ENCODE results near the gene UQCC5. TPM values are rescaled to one million over a fixed set of nuclear protein-coding genes. Genes with fewer than 3 reads are reported as not detected.

UQCC5 gene
- total RNA-seq, 2 donors from 2014 or later = 9.0 to 11.3 TPM

- peak; percentile 28 for DNase-seq
- no peak overlapping the region for H3K27ac ChIP-seq
- TF ChIP-seq, protein P1, sequence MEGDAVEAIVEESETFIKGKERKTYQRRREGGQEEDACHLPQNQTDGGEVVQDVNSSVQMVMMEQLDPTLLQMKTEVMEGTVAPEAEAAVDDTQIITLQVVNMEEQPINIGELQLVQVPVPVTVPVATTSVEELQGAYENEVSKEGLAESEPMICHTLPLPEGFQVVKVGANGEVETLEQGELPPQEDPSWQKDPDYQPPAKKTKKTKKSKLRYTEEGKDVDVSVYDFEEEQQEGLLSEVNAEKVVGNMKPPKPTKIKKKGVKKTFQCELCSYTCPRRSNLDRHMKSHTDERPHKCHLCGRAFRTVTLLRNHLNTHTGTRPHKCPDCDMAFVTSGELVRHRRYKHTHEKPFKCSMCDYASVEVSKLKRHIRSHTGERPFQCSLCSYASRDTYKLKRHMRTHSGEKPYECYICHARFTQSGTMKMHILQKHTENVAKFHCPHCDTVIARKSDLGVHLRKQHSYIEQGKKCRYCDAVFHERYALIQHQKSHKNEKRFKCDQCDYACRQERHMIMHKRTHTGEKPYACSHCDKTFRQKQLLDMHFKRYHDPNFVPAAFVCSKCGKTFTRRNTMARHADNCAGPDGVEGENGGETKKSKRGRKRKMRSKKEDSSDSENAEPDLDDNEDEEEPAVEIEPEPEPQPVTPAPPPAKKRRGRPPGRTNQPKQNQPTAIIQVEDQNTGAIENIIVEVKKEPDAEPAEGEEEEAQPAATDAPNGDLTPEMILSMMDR (IDR thresholded peaks at IDR 0.05) = no peak
- no peaks in the 10 kb centered on the region for H3K36me3 ChIP-seq
- peak overlapping the region; percentile 52 to 58 for H3K9ac ChIP-seq (ENCODE audit: low read depth in 2 of 2, low read length in 2 of 2)
- intact Hi-C loops (cut with DNase I) = no loop called here
- no peaks in the 10 kb centered on the region for H3K27me3 ChIP-seq
- no peaks in the 10 kb centered on the region for H3K9me3 ChIP-seq
- peaks cover 17% of the 10 kb centered on the region for H3K4me1 ChIP-seq
- H3K4me3 ChIP-seq = peak overlapping the region; percentile 56
Observed at GRCh38 chr3:52532838-52533622, 3.4 kb upstream of the UQCC5 start.

DNA sequence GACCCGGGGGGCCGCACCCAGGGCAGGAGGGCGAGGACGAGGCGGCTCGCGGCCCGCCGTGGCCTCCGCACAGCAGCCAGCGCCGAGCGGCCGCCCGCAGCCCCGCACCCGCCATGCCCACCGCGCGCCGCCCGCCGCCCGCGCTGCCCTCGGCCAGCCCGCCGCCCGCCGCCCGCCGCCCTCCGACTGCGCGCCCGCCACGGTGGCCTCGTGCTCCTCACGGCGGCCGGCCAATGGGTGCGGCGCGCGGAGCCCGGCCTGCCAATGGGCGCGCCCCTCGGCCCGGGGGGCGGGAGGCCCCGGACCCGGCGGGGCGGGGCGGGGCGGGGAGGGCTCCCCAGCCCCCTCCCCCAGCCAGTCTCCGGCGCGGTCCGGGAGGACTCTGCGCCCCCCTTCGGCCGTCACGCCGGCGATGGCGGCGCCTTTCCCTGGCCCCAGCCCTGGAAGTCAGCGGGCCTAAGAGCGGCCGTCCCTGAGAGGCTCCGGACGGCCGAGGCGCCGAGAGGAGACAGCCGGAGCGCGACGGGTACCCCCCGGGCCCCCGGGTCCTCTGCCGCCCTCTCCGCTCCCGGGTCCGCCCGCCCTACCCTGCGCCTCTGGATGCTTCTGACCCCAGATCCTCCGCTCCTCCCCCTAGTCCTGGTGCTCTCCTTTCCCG, 2.7 kb upstream of the UQCC5 start, which contains the start of gene NT5DC2:
TSS of gene NT5DC2 (minus strand) at position 235 of the 658 bp plus-strand sequence. CDS start at position 115, 120 bp downstream.
- TF ChIP-seq, protein P1 (IDR thresholded peaks at IDR 0.05) = no peak
- intact Hi-C loops (cut with DNase I) = no loop called here
- Histone ChIP-seq H3K4me1 (peaks cover 17% of the 10 kb centered on the region), H3K27ac (peak within 1 kb of the TSS; percentile 17), H3K4me3 (peak within 1 kb of the TSS; percentile 56), H3K9ac (ENCODE audit: low read depth in 2 of 2, low read length in 2 of 2) (peak within 1 kb of the TSS; percentile 52 to 67), H3K9me3 (no peaks in the 10 kb centered on the region), H3K36me3 (no peaks in the 10 kb centered on the region), H3K27me3 (no peaks in the 10 kb centered on the region)
- peak; percentile 66 for DNase-seq

GRCh38 chr3:52534281-52535183, 1.9 kb upstream of the UQCC5 start:
- no peaks in the 10 kb centered on the region for H3K27me3 ChIP-seq
- H3K4me1 ChIP-seq = peaks cover 17% of the 10 kb centered on the region
- H3K4me3 ChIP-seq = peak overlapping the region; percentile 53
- intact Hi-C loops (cut with DNase I) = no loop called here
- DNase-seq = peak; percentile 28
- H3K9me3 ChIP-seq = no peaks in the 10 kb centered on the region
- no peaks in the 10 kb centered on the region for H3K36me3 ChIP-seq
- H3K27ac ChIP-seq = peak overlapping the region; percentile 17
- TF ChIP-seq, protein P1 (IDR thresholded peaks at IDR 0.05) = no peak
- peak overlapping the region in 1 of 2 donors; percentile 67 for H3K9ac ChIP-seq (ENCODE audit: low read depth in 2 of 2, low read length in 2 of 2)

GRCh38 chr3:52535411-52536111, 844 bp upstream of the UQCC5 start:
- Histone ChIP-seq H3K36me3 (no peaks in the 10 kb centered on the region), H3K27me3 (no peaks in the 10 kb centered on the region), H3K4me3 (peak overlapping the region; percentile 75), H3K4me1 (peaks cover 17% of the 10 kb centered on the region), H3K9ac (ENCODE audit: low read depth in 2 of 2, low read length in 2 of 2) (peak overlapping the region in 1 of 2 donors; percentile 38), H3K9me3 (no peaks in the 10 kb centered on the region), H3K27ac (no peak overlapping the region)
- intact Hi-C loops (cut with DNase I) = no loop called here
- DNase-seq = peak; percentile 26
- TF ChIP-seq, protein P1 (IDR thresholded peaks at IDR 0.05) = no peak

- H3K4me1 ChIP-seq = peaks cover 17% of the 10 kb centered on the region
- H3K4me3 ChIP-seq = peak overlapping the region; percentile 75
- H3K9ac ChIP-seq (ENCODE audit: low read depth in 2 of 2, low read length in 2 of 2) = peak overlapping the region in 1 of 2 donors; percentile 38
- H3K9me3 ChIP-seq = no peaks in the 10 kb centered on the region
- H3K27ac ChIP-seq = no peak overlapping the region
- intact Hi-C loops (cut with DNase I) = no loop called here
- H3K27me3 ChIP-seq = no peaks in the 10 kb centered on the region
- DNase-seq = no peak
- H3K36me3 ChIP-seq = no peaks in the 10 kb centered on the region
- TF ChIP-seq, protein P1 (IDR thresholded peaks at IDR 0.05) = no peak
Observed at GRCh38 chr3:52536112-52536368, 365 bp upstream of the UQCC5 start.

All from colonic mucosa (tissue), 4 donors.